HepG2 (cell line): ENCODE measurements around the gene AMOTL1. TPM values are rescaled to one million over a fixed set of nuclear protein-coding genes. Genes with fewer than 3 reads are reported as not detected.

Experiments
- ATAC-seq: fragments of 200-7000 bp; cut with Tn5 transposase; 3 replicates; pipeline ENCODE4 v1.9.1; 2020; ENCODE audit warnings: mild to moderate bottlenecking, moderate library complexity
- BruUV-seq: library from RNA; stranded (reverse); fragments of 400-500 nt; replicated peaks from 2 replicates; lab custom pipeline; 2021; lab: Mats Ljungman, UMichigan
- CTCF ChIA-PET: fragments of 300-600 bp; formaldehyde crosslinking; extraction: SDS; loops from one replicate; lab custom pipeline; 2021; ENCODE audit warnings: low total read pairs, inconsistent platforms, low intra/inter-chr PET ratio; lab: Yijun Ruan, JAX
- POLR2A ChIA-PET: fragments of 350-600 bp; sonication (Branson Sonifier 250); formaldehyde crosslinking; loops from one replicate; lab custom pipeline; 2020; ENCODE audit warnings: antibody characterized with exemption, inconsistent platforms; lab: Yijun Ruan, JAX
- DNase-seq: peaks from one replicate; pipeline ENCODE4 v3.0.0-alpha.2; 2015; ENCODE audit warnings: low spot score
- FAIRE-seq: peaks from 3 replicates; lab custom pipeline; 2011; peaks lifted over from hg19 to GRCh38; lab: Jason Lieb, UNC
- H2AFZ ChIP-seq: one replicate; pipeline ENCODE4 v1.6.1; 2011; ENCODE audit warnings: low read length, inconsistent platforms
- H3K27ac ChIP-seq: fragments of 300-600 bp; 3 replicates; pipeline ENCODE4 v1.8.0; 2011; ENCODE audit warnings: mixed run types, mild to moderate bottlenecking, mixed read lengths, low read length, inconsistent platforms; ENCODE audit not compliant: insufficient read depth; ENCODE audit errors: extremely low read length
- H3K27me3 ChIP-seq, 2 experiments: fragments of 200-600 bp in 1 of 2; 2 replicates in 1 of 2; 3 replicates in 1 of 2; pipeline versions ENCODE4 v1.6.0 to v1.8.0; 2011; ENCODE audit warnings: low read length in 2 of 2, mild to moderate bottlenecking in 2 of 2, moderate library complexity in 2 of 2, inconsistent platforms in 1 of 2; ENCODE audit not compliant: insufficient read depth in 2 of 2, control insufficient read depth in 1 of 2
- H3K36me3 ChIP-seq, 2 experiments: fragments of 200-600 bp in 1 of 2; replicated peaks in 1 of 2; 2 replicates in 1 of 2; 3 replicates in 1 of 2; pipeline versions ENCODE4 v1.5.1 to v1.8.0; 2011; ENCODE audit warnings: low read length in 2 of 2, inconsistent platforms in 1 of 2; ENCODE audit not compliant: insufficient read depth in 2 of 2, control insufficient read depth in 1 of 2
- H3K4me1 ChIP-seq: 2 replicates; pipeline ENCODE4 v1.5.1; 2012; ENCODE audit warnings: low read length, inconsistent platforms; ENCODE audit not compliant: insufficient read depth
- H3K4me2 ChIP-seq: 2 replicates; pipeline ENCODE4 v1.6.0; 2011; ENCODE audit warnings: low read depth, low read length, inconsistent platforms
- H3K4me3 ChIP-seq, 3 experiments: fragments of 200-600 bp in 1 of 3; sonication (generic), shearing (Covaris generic) in 1 of 3; replicated peaks in 1 of 3; 2 replicates each; pipeline ENCODE4 v1.5.1; 2011 to 2016; ENCODE audit warnings: low read length in 3 of 3, inconsistent platforms in 2 of 3, low read depth in 2 of 3, mild to moderate bottlenecking in 2 of 3, control low read depth in 1 of 3, mixed read lengths in 1 of 3; ENCODE audit not compliant: insufficient read depth in 1 of 3
- H3K79me2 ChIP-seq: one replicate; pipeline ENCODE4 v1.6.1; 2011; ENCODE audit warnings: low read length, inconsistent platforms; ENCODE audit not compliant: insufficient read depth
- H3K9ac ChIP-seq: 2 replicates; pipeline ENCODE4 v1.6.0; 2011; ENCODE audit warnings: mild to moderate bottlenecking, low read depth, low read length, inconsistent platforms; ENCODE audit not compliant: insufficient read depth
- H3K9me3 ChIP-seq: 2 replicates; pipeline ENCODE4 v1.5.1; 2012; ENCODE audit warnings: mild to moderate bottlenecking, low read length
- H4K20me1 ChIP-seq: 2 replicates; pipeline ENCODE4 v1.6.0; 2011; ENCODE audit warnings: inconsistent platforms, mild to moderate bottlenecking, low read length, moderate library complexity; ENCODE audit not compliant: insufficient read depth
- GFI1 ChIP-seq: sonication (generic); formaldehyde crosslinking; IDR thresholded peaks from 2 replicates; pipeline ENCODE4 v1.5.0; 2020; ENCODE audit warnings: missing genetic modification reagents, mild to moderate bottlenecking, borderline replicate concordance
- LCORL ChIP-seq, 2 experiments: fragments of 450-650 bp in 1 of 2; sonication (generic) in 1 of 2; formaldehyde crosslinking in 1 of 2; IDR thresholded peaks; 2 replicates each; pipeline versions ENCODE4 v1.5.0 to v1.6.1; 2017 to 2020; ENCODE audit warnings: antibody characterized with exemption in 1 of 2, missing genetic modification reagents in 1 of 2
- MIXL1 ChIP-seq: IDR thresholded peaks from 2 replicates; pipeline ENCODE4 v1.6.1; 2016
- RBM22 ChIP-seq: fragments of 200-400 bp; formaldehyde crosslinking; optimal IDR thresholded peaks from 2 replicates; pipeline ENCODE3; 2017; ENCODE audit warnings: mild to moderate bottlenecking, low read length, moderate library complexity
- SP140L ChIP-seq: sonication (generic); formaldehyde crosslinking; IDR thresholded peaks from 2 replicates; pipeline ENCODE4 v1.4.0; 2020; ENCODE audit warnings: missing genetic modification reagents, borderline replicate concordance
- ZNF543 ChIP-seq: sonication (generic); formaldehyde crosslinking; IDR thresholded peaks from 2 replicates; pipeline ENCODE4 v1.4.0; 2020; ENCODE audit warnings: mild to moderate bottlenecking, missing genetic modification reagents
- ZNF552 ChIP-seq: sonication (generic); formaldehyde crosslinking; IDR thresholded peaks from 2 replicates; pipeline ENCODE4 v1.9.0; 2022; ENCODE audit warnings: missing genetic modification reagents, mild to moderate bottlenecking, borderline replicate concordance
- ZNF780A ChIP-seq: sonication (generic); formaldehyde crosslinking; IDR thresholded peaks from 2 replicates; pipeline ENCODE4 v1.8.0; 2022; ENCODE audit warnings: mild to moderate bottlenecking, missing genetic modification reagents, moderate library complexity
- WGBS: methylation state at CpG from one replicate; pipeline ENCODE4 v1.1.6; 2017; ENCODE audit warnings: low lambda C conversion rate; 5-methylcytosine and 5-hydroxymethylcytosine counted together
- in situ Hi-C: cut with HindIII; loops from 2 replicates; pipeline ENCODE4 v1.10.0; 2017; ENCODE audit warnings: low pct_unique_long_range_greater_than_20kb; ENCODE audit not compliant: extremely low pct_ligation_motif_present
- intact Hi-C: fragments of 100-400 bp; cut with micrococcal nuclease; formaldehyde crosslinking; loops from one replicate; pipeline ENCODE4 v1.10.0; 2022; ENCODE audit not compliant: unreplicated experiment
- polyA plus RNA-seq, 8 experiments: library from polyadenylated mRNA; depleted of rRNA in 3 of 8; stranded (reverse) in 7 of 8; unstranded in 1 of 8; fragments of >200 nt; fragmentation: Illumina TruSeq in 4 of 8; extraction: Trizol in 4 of 8; gene quantifications; 2 replicates each; pipeline versions ENCODE4 v1.2.1 to v1.2.3, GENCODE V29; 2011 to 2016; ENCODE audit warnings: low read depth in 4 of 8, missing spikeins in 1 of 8, mixed read lengths in 1 of 8; ENCODE audit not compliant: insufficient read depth in 1 of 8
- total RNA-seq, 5 experiments: library from RNA; depleted of rRNA; stranded (reverse); fragments of >200 nt; fragmentation: Illumina TruSeq; extraction: Trizol; gene quantifications; 2 replicates each; pipeline ENCODE4 v1.2.3, GENCODE V29; 2016; ENCODE audit warnings: low read depth in 1 of 5
- TF ChIP-seq, protein P1 (sequence below): sonication (generic); formaldehyde crosslinking; IDR thresholded peaks from 2 replicates; pipeline ENCODE4 v1.9.0; 2021; ENCODE audit warnings: missing genetic modification reagents, borderline replicate concordance
- TF ChIP-seq, protein P2 (sequence below): sonication (generic); formaldehyde crosslinking; IDR thresholded peaks from 2 replicates; pipeline ENCODE4 v1.8.0; 2022; ENCODE audit warnings: low read depth, missing genetic modification reagents
- TF ChIP-seq, protein P3 (sequence below), 2 experiments: sonication (generic) in 1 of 2; formaldehyde crosslinking in 1 of 2; IDR thresholded peaks; 2 replicates each; pipeline versions ENCODE4 v1.6.1 to v1.9.0; 2014 to 2022; ENCODE audit warnings: antibody characterized with exemption in 1 of 2, borderline replicate concordance in 1 of 2, inconsistent platforms in 1 of 2, low read depth in 1 of 2, missing genetic modification reagents in 1 of 2
- TF ChIP-seq, protein P4 (sequence below): sonication (generic); formaldehyde crosslinking; IDR thresholded peaks from 2 replicates; pipeline ENCODE4 v1.5.0; 2020; ENCODE audit warnings: missing genetic modification reagents

The AMOTL1 gene
- total and polyA plus RNA-seq, 2 of the 13 experiments (the other 11 are each of a cell fraction or from before 2014, with no cell fraction given), result 0.01 to 0.20 TPM

DNA sequence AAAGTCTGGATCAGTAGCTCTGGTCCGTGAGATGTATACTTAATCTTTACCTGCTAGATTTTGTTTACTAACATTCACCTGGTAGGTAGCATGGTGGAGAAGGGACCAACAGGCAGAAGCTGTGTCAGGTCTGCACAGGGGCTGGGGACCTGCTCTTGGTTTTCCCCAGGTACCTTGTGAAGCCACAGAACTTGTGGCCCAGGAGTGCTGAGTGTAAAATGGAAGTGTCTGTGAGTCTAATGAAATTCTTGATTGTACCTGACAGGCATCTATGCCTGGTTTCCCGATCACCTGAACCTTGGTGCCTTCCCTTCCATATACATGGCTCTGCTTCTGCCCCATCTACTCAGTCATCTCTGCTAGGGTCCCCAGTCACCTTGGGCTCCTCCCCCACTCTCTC, 110.8 kb downstream of the AMOTL1 start:
- Histone ChIP-seq H3K9ac (no peak overlapping the region), H4K20me1 (no peaks in the 10 kb centered on the region), H2AFZ (no peak overlapping the region), H3K79me2 (no peaks in the 10 kb centered on the region), H3K4me1 (no peaks in the 10 kb centered on the region), H3K4me2 (no peak overlapping the region), H3K27ac (no peak overlapping the region), H3K4me3 (no peak overlapping the region), H3K36me3 (no peaks in the 10 kb centered on the region), H3K27me3 (no peaks in the 10 kb centered on the region), H3K9me3 (no peaks in the 10 kb centered on the region)
- FAIRE-seq (no peak), ATAC-seq (no peak), DNase-seq (no peak)
- WGBS, result 54% methylated on average over 2 of the region's 2 CpGs
- POLR2A ChIA-PET, result no interaction called here
- in situ Hi-C loops (no loop called here), intact Hi-C loops (no loop called here)
- BruUV-seq, result no TSS peak
- CTCF ChIA-PET, result no interaction called here
- TF ChIP-seq, protein P1, sequence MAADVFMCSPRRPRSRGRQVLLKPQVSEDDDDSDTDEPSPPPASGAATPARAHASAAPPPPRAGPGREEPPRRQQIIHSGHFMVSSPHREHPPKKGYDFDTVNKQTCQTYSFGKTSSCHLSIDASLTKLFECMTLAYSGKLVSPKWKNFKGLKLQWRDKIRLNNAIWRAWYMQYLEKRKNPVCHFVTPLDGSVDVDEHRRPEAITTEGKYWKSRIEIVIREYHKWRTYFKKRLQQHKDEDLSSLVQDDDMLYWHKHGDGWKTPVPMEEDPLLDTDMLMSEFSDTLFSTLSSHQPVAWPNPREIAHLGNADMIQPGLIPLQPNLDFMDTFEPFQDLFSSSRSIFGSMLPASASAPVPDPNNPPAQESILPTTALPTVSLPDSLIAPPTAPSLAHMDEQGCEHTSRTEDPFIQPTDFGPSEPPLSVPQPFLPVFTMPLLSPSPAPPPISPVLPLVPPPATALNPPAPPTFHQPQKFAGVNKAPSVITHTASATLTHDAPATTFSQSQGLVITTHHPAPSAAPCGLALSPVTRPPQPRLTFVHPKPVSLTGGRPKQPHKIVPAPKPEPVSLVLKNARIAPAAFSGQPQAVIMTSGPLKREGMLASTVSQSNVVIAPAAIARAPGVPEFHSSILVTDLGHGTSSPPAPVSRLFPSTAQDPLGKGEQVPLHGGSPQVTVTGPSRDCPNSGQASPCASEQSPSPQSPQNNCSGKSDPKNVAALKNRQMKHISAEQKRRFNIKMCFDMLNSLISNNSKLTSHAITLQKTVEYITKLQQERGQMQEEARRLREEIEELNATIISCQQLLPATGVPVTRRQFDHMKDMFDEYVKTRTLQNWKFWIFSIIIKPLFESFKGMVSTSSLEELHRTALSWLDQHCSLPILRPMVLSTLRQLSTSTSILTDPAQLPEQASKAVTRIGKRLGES, result no peak
- TF ChIP-seq ZNF552 (CRISPR knock-in tag) (no peak), RBM22 (no peak), MIXL1 (CRISPR knock-in tag) (no peak), LCORL (IDR thresholded peaks at IDR 0.05) (no peak), LCORL (CRISPR knock-in tag; IDR thresholded peaks at IDR 0.05) (no peak), ZNF543 (CRISPR knock-in tag) (no peak), GFI1 (CRISPR knock-in tag) (no peak), ZNF780A (CRISPR knock-in tag) (no peak), SP140L (CRISPR knock-in tag) (no peak)
- TF ChIP-seq, protein P2, sequence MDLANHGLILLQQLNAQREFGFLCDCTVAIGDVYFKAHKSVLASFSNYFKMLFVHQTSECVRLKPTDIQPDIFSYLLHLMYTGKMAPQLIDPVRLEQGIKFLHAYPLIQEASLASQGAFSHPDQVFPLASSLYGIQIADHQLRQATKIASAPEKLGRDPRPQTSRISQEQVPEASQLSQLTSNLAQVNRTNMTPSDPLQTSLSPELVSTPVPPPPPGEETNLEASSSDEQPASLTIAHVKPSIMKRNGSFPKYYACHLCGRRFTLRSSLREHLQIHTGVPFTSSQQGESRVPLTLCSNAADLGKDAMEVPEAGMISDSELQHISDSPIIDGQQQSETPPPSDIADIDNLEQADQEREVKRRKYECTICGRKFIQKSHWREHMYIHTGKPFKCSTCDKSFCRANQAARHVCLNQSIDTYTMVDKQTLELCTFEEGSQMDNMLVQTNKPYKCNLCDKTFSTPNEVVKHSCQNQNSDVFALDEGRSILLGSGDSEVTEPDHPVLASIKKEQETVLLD (CRISPR knock-in tag), result no peak
- TF ChIP-seq, protein P3, sequence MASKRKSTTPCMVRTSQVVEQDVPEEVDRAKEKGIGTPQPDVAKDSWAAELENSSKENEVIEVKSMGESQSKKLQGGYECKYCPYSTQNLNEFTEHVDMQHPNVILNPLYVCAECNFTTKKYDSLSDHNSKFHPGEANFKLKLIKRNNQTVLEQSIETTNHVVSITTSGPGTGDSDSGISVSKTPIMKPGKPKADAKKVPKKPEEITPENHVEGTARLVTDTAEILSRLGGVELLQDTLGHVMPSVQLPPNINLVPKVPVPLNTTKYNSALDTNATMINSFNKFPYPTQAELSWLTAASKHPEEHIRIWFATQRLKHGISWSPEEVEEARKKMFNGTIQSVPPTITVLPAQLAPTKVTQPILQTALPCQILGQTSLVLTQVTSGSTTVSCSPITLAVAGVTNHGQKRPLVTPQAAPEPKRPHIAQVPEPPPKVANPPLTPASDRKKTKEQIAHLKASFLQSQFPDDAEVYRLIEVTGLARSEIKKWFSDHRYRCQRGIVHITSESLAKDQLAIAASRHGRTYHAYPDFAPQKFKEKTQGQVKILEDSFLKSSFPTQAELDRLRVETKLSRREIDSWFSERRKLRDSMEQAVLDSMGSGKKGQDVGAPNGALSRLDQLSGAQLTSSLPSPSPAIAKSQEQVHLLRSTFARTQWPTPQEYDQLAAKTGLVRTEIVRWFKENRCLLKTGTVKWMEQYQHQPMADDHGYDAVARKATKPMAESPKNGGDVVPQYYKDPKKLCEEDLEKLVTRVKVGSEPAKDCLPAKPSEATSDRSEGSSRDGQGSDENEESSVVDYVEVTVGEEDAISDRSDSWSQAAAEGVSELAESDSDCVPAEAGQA (IDR thresholded peaks at IDR 0.05; ENCODE audit: low read depth), result no peak
- TF ChIP-seq, protein P3 (CRISPR knock-in tag; IDR thresholded peaks at IDR 0.05; ENCODE audit: borderline replicate concordance), result no peak
- TF ChIP-seq, protein P4, sequence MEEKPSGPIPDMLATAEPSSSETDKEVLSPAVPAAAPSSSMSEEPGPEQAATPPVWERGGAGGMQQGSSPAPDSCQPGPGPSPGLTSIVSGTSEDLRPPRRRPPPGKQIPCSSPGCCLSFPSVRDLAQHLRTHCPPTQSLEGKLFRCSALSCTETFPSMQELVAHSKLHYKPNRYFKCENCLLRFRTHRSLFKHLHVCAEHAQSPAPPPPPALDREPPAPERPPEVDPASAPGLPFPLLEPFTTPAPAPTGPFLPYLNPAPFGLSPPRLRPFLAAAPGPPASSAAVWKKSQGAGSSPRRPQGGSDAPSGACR (CRISPR knock-in tag), result no peak
